ENCODE data around the gene PLCXD1.

GRCh38 chrX:331151-331824 lies 50.1 kb downstream of the PLCXD1 start:
- TF ChIP-seq CTCF (conservative IDR thresholded peaks at IDR 0.05), result no peak
- no peak for TF ChIP-seq EZH2 (IDR thresholded peaks at IDR 0.05; ENCODE audit: low read depth)
